Uterus (tissue), 2 donors: ENCODE data around the gene STYXL2.

Experiments used
- POLR2A ChIP-seq, 2 donors: fragments of 450-650 bp; IDR thresholded peaks; one replicate each; pipeline ENCODE4 v1.6.1; 2016; ENCODE audit warnings: antibody characterized with exemption in 2 of 2, mild to moderate bottlenecking in 1 of 2, moderate library complexity in 1 of 2
- TF ChIP-seq, protein P1 (sequence below), 4 experiments: fragments of 200-600 bp in 2 of 4; fragments of 450-650 bp in 2 of 4; sonication (generic) in 2 of 4; IDR thresholded peaks; one replicate each; pipeline ENCODE4 v1.5.1; 2016 to 2019; ENCODE audit warnings: antibody characterized with exemption in 4 of 4, mild to moderate bottlenecking in 2 of 4, moderate library complexity in 1 of 4

DNA sequence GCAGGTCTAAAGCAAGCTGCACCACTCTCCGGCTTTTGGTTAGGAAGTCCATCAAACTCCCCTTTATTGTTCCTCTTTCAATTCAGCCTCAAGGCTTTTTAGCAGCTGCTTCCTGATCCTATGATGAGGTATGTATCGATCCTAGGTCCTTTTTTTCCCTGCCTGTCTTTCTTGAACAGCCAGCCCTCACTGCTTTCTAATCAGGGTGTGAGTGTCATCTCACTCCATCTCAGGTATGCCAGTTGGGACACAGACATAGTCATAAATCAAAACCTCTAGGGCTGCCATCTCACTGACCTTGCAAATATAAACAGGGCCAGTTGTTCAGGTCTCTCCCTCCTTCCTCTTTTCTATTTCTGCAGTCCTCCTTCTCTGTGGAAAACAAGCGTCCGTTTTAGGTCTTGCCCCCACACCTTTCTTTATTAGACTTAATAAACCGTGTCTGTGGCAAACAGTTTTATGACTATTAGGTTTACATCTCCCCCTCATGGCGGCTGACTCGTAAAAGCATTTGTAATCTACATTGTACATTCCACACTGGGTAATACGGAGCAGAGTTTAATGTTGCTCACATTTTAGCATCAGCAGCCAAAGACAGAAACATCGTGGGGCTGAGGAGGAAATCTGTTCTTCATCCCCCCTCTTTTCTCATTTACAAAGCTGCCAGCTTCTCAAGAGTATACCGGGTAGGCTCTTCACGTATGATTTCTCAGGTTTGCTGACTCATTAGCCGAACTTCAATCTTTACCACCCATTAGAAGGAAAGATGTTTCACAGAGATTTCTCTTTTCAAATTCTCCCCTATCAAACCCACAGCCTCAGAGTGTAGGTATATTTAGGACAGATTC is 11.6 kb downstream of the STYXL2 start:
- TF ChIP-seq, protein P1, sequence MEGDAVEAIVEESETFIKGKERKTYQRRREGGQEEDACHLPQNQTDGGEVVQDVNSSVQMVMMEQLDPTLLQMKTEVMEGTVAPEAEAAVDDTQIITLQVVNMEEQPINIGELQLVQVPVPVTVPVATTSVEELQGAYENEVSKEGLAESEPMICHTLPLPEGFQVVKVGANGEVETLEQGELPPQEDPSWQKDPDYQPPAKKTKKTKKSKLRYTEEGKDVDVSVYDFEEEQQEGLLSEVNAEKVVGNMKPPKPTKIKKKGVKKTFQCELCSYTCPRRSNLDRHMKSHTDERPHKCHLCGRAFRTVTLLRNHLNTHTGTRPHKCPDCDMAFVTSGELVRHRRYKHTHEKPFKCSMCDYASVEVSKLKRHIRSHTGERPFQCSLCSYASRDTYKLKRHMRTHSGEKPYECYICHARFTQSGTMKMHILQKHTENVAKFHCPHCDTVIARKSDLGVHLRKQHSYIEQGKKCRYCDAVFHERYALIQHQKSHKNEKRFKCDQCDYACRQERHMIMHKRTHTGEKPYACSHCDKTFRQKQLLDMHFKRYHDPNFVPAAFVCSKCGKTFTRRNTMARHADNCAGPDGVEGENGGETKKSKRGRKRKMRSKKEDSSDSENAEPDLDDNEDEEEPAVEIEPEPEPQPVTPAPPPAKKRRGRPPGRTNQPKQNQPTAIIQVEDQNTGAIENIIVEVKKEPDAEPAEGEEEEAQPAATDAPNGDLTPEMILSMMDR (IDR thresholded peaks at IDR 0.05), result no peak
- TF ChIP-seq POLR2A (IDR thresholded peaks at IDR 0.05), result no peak
